GM18526 (cell line): Measurements from ENCODE around the gene CCNL2.

Experiments used
- POLR2A ChIP-seq: IDR thresholded peaks from 3 replicates; pipeline ENCODE4 v1.6.1; 2011; ENCODE audit not compliant: insufficient read length; ENCODE audit errors: extremely low read depth

CCNL2 gene

GRCh38 chr1:1345860-1346500 is 53.2 kb downstream of the CCNL2 start:
- no peak for TF ChIP-seq POLR2A

- no peak for TF ChIP-seq POLR2A
Measured at GRCh38 chr1:1345384-1345783, 53.8 kb downstream of the CCNL2 start.

GRCh38 chr1:1344655-1345361 is 54.3 kb downstream of the CCNL2 start:
- TF ChIP-seq POLR2A, result no peak

- TF ChIP-seq POLR2A, result no peak
Measured at GRCh38 chr1:1343811-1344421, 55.2 kb downstream of the CCNL2 start.

GRCh38 chr1:1342584-1343115 is 56.5 kb downstream of the CCNL2 start:
- TF ChIP-seq POLR2A, result no peak

- TF ChIP-seq POLR2A, result no peak
Measured at GRCh38 chr1:1342061-1342562, 57.0 kb downstream of the CCNL2 start.

GRCh38 chr1:1341549-1342021 is 57.5 kb downstream of the CCNL2 start:
- no peak for TF ChIP-seq POLR2A

GRCh38 chr1:1340791-1341548 is 58.2 kb downstream of the CCNL2 start:
- no peak for TF ChIP-seq POLR2A

GRCh38 chr1:1340185-1340584 is 59.0 kb downstream of the CCNL2 start:
- TF ChIP-seq POLR2A, result no peak

GRCh38 chr1:1338278-1338677 is 60.9 kb downstream of the CCNL2 start:
- TF ChIP-seq POLR2A, result no peak

GRCh38 chr1:1337793-1338147 is 61.4 kb downstream of the CCNL2 start:
- no peak for TF ChIP-seq POLR2A

GRCh38 chr1:1336931-1337792 is 62.0 kb downstream of the CCNL2 start:
- TF ChIP-seq POLR2A, result no peak

GRCh38 chr1:1336446-1336845 is 62.7 kb downstream of the CCNL2 start:
- TF ChIP-seq POLR2A, result no peak

- no peak for TF ChIP-seq POLR2A
Measured at GRCh38 chr1:1335792-1336248, 63.3 kb downstream of the CCNL2 start.
